ENCODE data around the gene TP53BP2. TPM values are rescaled to one million over a fixed set of nuclear protein-coding genes. Genes with fewer than 3 reads are reported as not detected.

The TP53BP2 gene
- total and polyA plus RNA-seq, 5 donors from 2014 or later, result 7.4 to 93.5 (median 8.2) TPM

DNA sequence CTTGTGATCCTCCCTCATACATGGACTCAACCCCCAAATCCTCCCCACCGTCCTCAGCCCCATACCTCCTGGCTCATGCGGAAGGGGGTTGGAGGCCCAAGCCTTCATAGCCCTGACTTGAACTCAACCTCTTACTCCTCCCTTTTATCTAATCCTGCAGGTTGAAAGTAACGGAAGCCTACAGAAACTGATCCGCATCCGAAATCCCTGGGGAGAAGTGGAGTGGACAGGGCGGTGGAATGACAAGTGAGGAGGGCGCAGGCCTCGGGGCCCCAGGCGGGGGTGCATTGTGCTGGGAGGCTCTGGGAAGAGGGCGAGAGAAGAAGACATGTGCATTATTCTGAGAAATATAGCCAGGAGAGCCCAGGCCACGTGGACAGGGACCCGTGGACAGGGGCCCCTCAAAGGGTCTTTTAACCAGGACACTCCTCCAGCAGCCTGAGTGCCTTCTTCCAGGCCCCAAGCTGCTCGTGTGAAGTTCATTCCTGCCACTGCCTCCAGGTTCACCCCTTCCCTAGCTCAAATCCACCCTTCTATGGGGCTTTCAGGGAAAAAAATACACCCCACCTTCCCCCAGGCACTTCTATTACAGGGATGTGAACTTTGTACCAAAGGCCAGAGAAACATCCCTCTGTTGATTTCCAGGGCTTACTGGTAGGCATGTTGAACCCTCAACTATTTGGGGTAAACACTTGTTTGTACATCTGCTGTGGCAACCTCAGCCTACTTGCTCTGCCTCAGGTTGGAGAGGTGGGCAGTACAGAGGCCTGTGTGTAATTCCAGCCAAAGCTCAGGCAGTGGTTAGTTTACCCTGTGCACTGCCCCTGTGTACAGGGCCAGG is 94.8 kb downstream of the TP53BP2 start:
- Mint-ChIP-seq H3K9me3 (no peaks in the 10 kb centered on the region), H3K27ac (peak overlapping the region in 1 of 3 donors; percentile 51), H3K36me3 (peaks cover 35% of the 10 kb centered on the region), H3K4me1 (peaks cover 9 to 20% (median 16%) of the 10 kb centered on the region in 4 donors), H3K27me3 (no peaks in the 10 kb centered on the region), H3K4me3 (peak overlapping the region in 1 of 4 donors; percentile 51)
- Histone ChIP-seq H3K27ac (ENCODE audit: insufficient read depth, low read length, poor library complexity, severe bottlenecking) (no peak overlapping the region), H3K9me3 (ENCODE audit: control insufficient read depth in 2 of 2, low read length in 2 of 2) (no peaks in the 10 kb centered on the region), H3K4me1 (ENCODE audit: control insufficient read depth, insufficient read depth, low read length, poor library complexity, severe bottlenecking) (peaks cover 15% of the 10 kb centered on the region), H3K36me3 (ENCODE audit: control insufficient read depth, insufficient read depth, low read length) (peaks cover 80% of the 10 kb centered on the region), H3K27me3 (ENCODE audit: control insufficient read depth, insufficient read depth, low read length) (no peaks in the 10 kb centered on the region), H3K4me3 (ENCODE audit: low read depth, low read length) (no peak overlapping the region)
- ATAC-seq (ENCODE audit: low read depth in 2 of 2) (no peak), DNase-seq (no peak)

DNA sequence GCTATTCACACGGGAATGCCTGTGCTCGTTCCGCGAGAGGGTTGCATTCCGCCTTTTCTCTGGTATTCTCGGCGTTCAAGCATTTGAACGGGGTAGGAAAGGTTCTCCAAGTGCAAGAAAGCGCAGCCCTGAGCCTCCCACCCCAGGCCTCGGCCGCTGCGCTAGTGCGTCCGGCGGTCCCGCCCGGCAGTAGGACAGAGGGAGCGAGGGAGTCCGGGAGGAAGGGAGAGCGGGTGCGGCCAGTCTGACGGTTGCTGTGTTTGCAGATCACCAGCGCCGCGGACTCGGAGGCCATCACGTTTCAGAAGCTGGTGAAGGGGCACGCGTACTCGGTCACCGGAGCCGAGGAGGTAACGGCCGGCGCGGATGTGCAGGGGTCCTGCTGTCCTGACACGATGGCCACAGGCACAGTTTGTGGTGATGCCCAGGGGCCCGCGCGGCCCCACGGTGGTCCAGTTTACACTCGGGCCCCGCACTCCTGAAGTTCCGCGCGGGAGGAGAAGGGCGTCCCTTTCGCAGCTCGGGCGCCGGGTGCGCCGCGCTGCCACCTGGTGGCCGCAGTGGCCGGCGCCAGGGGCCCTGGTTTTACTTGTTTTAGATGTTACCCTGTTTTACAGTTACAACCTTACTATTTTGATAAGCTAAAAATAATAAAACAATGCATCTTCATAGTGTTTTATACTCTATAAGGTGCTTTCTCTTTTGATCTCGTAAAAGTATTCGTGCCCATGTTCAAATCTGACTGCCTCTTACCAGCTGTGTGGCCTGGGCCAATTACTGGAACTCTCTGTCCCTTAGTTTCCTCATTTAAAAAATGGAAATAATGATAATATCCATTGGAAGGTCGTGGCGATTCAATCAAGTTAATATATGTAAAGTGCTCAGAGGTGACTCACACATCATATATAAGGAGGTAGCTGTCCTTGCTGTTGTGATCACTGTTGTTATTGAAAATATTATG is 96.7 kb downstream of the TP53BP2 start:
- H3K4me3 Mint-ChIP-seq, result peak overlapping the region; percentile 22 to 82 (median 80)
- no peaks in the 10 kb centered on the region for H3K27me3 Mint-ChIP-seq
- DNase-seq (peak; percentile 46 to 74 (median 71)), ATAC-seq (ENCODE audit: low read depth in 2 of 2) (peak; percentile 74 to 78)
- Histone ChIP-seq H3K4me3 (ENCODE audit: low read depth, low read length) (no peak overlapping the region), H3K4me1 (ENCODE audit: control insufficient read depth, insufficient read depth, low read length, poor library complexity, severe bottlenecking) (peaks cover 15% of the 10 kb centered on the region), H3K9me3 (ENCODE audit: control insufficient read depth in 2 of 2, low read length in 2 of 2) (no peaks in the 10 kb centered on the region), H3K27me3 (ENCODE audit: control insufficient read depth, insufficient read depth, low read length) (no peaks in the 10 kb centered on the region), H3K36me3 (ENCODE audit: control insufficient read depth, insufficient read depth, low read length) (peaks cover 74% of the 10 kb centered on the region), H3K27ac (ENCODE audit: insufficient read depth, low read length, poor library complexity, severe bottlenecking) (no peak overlapping the region)
- H3K27ac Mint-ChIP-seq, result peak overlapping the region in 2 of 3 donors; percentile 51 to 53
- no peaks in the 10 kb centered on the region for H3K9me3 Mint-ChIP-seq
- H3K4me1 Mint-ChIP-seq, result peaks cover 9 to 20% (median 16%) of the 10 kb centered on the region in 4 donors
- H3K36me3 Mint-ChIP-seq, result peaks cover 39% of the 10 kb centered on the region

DNA sequence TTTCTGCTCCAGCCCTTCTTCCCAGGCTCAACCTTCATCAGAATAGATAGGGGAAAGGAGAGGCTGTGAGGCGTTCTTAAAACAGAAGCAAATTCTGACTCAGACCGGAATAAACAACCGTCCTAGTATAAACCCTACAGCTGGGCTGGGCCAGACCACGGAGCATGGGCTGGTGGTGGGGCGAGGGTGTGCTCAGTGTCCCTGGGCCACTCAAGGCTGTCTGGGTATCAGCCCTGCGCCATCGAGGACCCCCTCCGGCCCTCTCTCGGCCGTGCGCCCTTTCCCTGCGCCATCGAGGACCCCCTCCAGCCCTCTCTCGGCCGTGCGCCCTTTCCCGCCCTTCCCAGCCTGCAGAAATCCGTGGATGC is 97.4 kb downstream of the TP53BP2 start:
- H3K4me1 ChIP-seq (ENCODE audit: control insufficient read depth, insufficient read depth, low read length, poor library complexity, severe bottlenecking), result peaks cover 15% of the 10 kb centered on the region
- Mint-ChIP-seq H3K36me3 (peaks cover 44% of the 10 kb centered on the region), H3K27ac (peak overlapping the region in 2 of 3 donors; percentile 24 to 32), H3K4me1 (peaks cover 13 to 23% (median 16%) of the 10 kb centered on the region in 4 donors), H3K9me3 (no peaks in the 10 kb centered on the region), H3K4me3 (peak overlapping the region in 3 of 4 donors; percentile 22 to 80 (median 80)), H3K27me3 (no peaks in the 10 kb centered on the region)
- no peaks in the 10 kb centered on the region for H3K9me3 ChIP-seq (ENCODE audit: control insufficient read depth in 2 of 2, low read length in 2 of 2)
- no peaks in the 10 kb centered on the region for H3K27me3 ChIP-seq (ENCODE audit: control insufficient read depth, insufficient read depth, low read length)
- DNase-seq, result no peak
- no peak overlapping the region for H3K4me3 ChIP-seq (ENCODE audit: low read depth, low read length)
- ATAC-seq (ENCODE audit: low read depth in 2 of 2), result peak in 1 of 2 donors; percentile 26
- peaks cover 68% of the 10 kb centered on the region for H3K36me3 ChIP-seq (ENCODE audit: control insufficient read depth, insufficient read depth, low read length)
- no peak overlapping the region for H3K27ac ChIP-seq (ENCODE audit: insufficient read depth, low read length, poor library complexity, severe bottlenecking)

DNA sequence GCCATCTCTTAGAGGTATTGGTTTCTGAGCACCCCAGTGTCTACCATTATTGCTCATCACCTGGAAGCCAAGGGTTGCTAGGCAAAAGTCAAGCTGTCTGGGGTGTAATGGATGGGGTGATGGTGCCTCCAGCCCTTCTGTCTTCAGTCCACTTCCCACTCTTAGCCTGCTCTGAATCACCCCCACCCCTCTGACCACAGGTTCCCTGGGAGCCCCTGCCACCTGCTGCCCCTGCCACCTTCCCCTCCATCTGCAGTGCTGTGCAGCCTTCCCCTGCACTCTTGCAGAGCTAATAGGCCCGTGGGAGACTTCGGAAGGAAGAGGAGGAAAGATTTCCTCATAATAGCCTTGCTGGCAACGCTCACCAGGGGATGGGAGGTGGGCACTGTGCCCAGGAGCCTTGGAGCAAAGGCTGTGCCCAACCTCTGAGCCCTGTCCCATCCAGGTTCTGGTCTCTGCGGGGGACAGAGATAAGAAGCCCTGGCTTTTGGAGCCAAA is 97.9 kb downstream of the TP53BP2 start:
- Histone ChIP-seq H3K27me3 (ENCODE audit: control insufficient read depth, insufficient read depth, low read length) (no peaks in the 10 kb centered on the region), H3K27ac (ENCODE audit: insufficient read depth, low read length, poor library complexity, severe bottlenecking) (peak overlapping the region; percentile 5), H3K4me3 (ENCODE audit: low read depth, low read length) (no peak overlapping the region), H3K36me3 (ENCODE audit: control insufficient read depth, insufficient read depth, low read length) (peaks cover 67% of the 10 kb centered on the region), H3K9me3 (ENCODE audit: control insufficient read depth in 2 of 2, low read length in 2 of 2) (no peaks in the 10 kb centered on the region), H3K4me1 (ENCODE audit: control insufficient read depth, insufficient read depth, low read length, poor library complexity, severe bottlenecking) (peaks cover 15% of the 10 kb centered on the region)
- H3K4me3 Mint-ChIP-seq, result peak overlapping the region in 3 of 4 donors; percentile 15 to 80 (median 70)
- H3K27me3 Mint-ChIP-seq, result no peaks in the 10 kb centered on the region
- peak overlapping the region; percentile 24 to 86 (median 49) for H3K27ac Mint-ChIP-seq
- no peak for ATAC-seq (ENCODE audit: low read depth in 2 of 2)
- H3K36me3 Mint-ChIP-seq, result peaks cover 43% of the 10 kb centered on the region
- DNase-seq, result peak in 1 of 3 donors; percentile 24
- H3K4me1 Mint-ChIP-seq, result peaks cover 13 to 23% (median 16%) of the 10 kb centered on the region in 4 donors
- no peaks in the 10 kb centered on the region for H3K9me3 Mint-ChIP-seq

DNA sequence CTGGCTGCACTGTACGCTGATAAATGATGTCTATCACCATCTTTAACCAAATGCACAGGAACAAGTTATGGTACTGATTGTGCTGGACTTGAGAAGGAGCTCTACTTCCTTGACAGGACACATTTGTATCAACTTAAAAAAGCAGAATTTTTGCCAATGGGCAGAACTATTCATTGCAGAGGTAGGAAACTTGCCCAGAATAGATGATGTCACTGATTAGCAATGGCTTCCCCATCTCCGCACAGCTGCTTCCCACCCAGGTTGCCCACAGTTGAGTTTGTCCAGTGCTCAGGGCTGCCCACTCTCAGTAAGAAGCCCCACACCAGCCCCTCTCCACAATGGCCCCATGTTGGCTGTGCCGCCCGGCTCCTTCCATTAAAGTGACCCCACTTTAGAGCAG is 100.0 kb downstream of the TP53BP2 start:
- Histone ChIP-seq H3K4me3 (ENCODE audit: low read depth, low read length) (no peak overlapping the region), H3K36me3 (ENCODE audit: control insufficient read depth, insufficient read depth, low read length) (peaks cover 50% of the 10 kb centered on the region), H3K9me3 (ENCODE audit: control insufficient read depth in 2 of 2, low read length in 2 of 2) (no peaks in the 10 kb centered on the region), H3K27ac (ENCODE audit: insufficient read depth, low read length, poor library complexity, severe bottlenecking) (no peak overlapping the region), H3K4me1 (ENCODE audit: control insufficient read depth, insufficient read depth, low read length, poor library complexity, severe bottlenecking) (peaks cover 15% of the 10 kb centered on the region), H3K27me3 (ENCODE audit: control insufficient read depth, insufficient read depth, low read length) (no peaks in the 10 kb centered on the region)
- no peak for ATAC-seq (ENCODE audit: low read depth in 2 of 2)
- H3K4me3 Mint-ChIP-seq, result no peak overlapping the region
- no peak overlapping the region for H3K27ac Mint-ChIP-seq
- H3K9me3 Mint-ChIP-seq, result no peaks in the 10 kb centered on the region
- H3K27me3 Mint-ChIP-seq, result no peaks in the 10 kb centered on the region
- no peak for DNase-seq
- peaks cover 9 to 29% (median 16%) of the 10 kb centered on the region in 4 donors for H3K4me1 Mint-ChIP-seq
- peaks cover 30% of the 10 kb centered on the region for H3K36me3 Mint-ChIP-seq

DNA sequence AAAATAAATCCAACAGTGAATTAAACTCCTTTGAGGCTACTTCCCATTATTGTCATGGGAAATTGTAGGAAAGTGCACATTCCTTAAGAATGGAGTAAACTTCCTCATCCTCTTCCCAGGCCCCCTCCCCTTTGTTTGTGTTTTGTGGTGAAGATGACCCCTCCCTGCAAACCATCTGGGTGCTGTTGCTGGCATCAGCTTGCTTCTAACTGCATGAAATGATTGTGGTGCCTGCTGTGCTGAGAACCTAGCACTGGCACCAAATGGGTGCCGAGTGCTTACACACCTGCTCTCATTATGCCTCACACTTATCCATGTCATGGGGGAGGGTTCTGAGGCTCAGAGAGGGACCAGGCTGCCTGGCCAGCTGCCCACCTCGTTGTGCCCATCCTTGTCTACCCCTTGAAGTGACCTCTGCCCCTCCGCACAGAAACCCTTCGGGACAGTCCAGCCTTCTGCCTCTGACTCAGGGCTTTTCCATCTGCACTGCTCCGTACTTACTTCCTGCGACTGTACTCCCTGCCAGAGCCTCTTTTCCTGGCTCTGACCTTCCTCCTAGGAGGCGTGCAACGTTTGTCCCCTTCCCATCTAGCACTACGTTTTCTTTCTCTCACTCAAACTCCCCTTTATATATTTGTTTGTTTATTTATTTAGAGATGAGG is 102.8 kb downstream of the TP53BP2 start:
- Mint-ChIP-seq H3K27ac (peak overlapping the region in 2 of 3 donors; percentile 75 to 77), H3K4me1 (peaks cover 0 to 27% (median 19%) of the 10 kb centered on the region in 4 donors), H3K4me3 (peak overlapping the region in 1 of 4 donors; percentile 46), H3K27me3 (no peaks in the 10 kb centered on the region), H3K36me3 (peaks cover 26% of the 10 kb centered on the region), H3K9me3 (no peaks in the 10 kb centered on the region)
- Histone ChIP-seq H3K36me3 (ENCODE audit: control insufficient read depth, insufficient read depth, low read length) (peaks cover 55% of the 10 kb centered on the region), H3K27ac (ENCODE audit: insufficient read depth, low read length, poor library complexity, severe bottlenecking) (no peak overlapping the region), H3K4me1 (ENCODE audit: control insufficient read depth, insufficient read depth, low read length, poor library complexity, severe bottlenecking) (peaks cover 4% of the 10 kb centered on the region), H3K27me3 (ENCODE audit: control insufficient read depth, insufficient read depth, low read length) (no peaks in the 10 kb centered on the region), H3K9me3 (ENCODE audit: control insufficient read depth in 2 of 2, low read length in 2 of 2) (no peaks in the 10 kb centered on the region), H3K4me3 (ENCODE audit: low read depth, low read length) (no peak overlapping the region)
- DNase-seq (no peak), ATAC-seq (ENCODE audit: low read depth in 2 of 2) (no peak)

DNA sequence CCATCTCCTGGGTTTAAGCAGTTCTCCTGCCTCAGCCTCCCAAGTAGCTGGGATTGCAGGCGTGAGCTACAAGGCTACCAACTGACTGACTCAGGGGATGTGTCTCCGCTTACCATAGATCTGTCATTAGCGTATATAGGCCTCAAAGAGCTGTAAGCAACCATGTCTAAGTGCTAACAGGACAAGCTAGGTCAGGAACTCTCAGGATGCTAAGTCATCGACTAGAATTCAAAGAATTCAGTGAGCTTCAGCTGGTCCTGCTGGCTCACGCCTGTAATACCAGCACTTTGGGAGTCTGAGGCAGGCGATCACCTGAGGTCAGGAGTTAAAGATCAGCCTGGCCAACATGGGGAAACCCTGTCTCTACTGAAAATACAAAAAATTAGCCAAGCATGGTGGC is 103.9 kb downstream of the TP53BP2 start:
- peaks cover 19% of the 10 kb centered on the region for H3K36me3 Mint-ChIP-seq
- DNase-seq, result no peak
- H3K9me3 ChIP-seq (ENCODE audit: control insufficient read depth in 2 of 2, low read length in 2 of 2), result no peaks in the 10 kb centered on the region
- peak overlapping the region in 1 of 3 donors; percentile 64 for H3K27ac Mint-ChIP-seq
- H3K4me3 ChIP-seq (ENCODE audit: low read depth, low read length), result no peak overlapping the region
- no peak overlapping the region for H3K4me3 Mint-ChIP-seq
- no peaks in the 10 kb centered on the region for H3K9me3 Mint-ChIP-seq
- no peaks in the 10 kb centered on the region for H3K27me3 Mint-ChIP-seq
- no peaks in the 10 kb centered on the region for H3K27me3 ChIP-seq (ENCODE audit: control insufficient read depth, insufficient read depth, low read length)
- no peak for ATAC-seq (ENCODE audit: low read depth in 2 of 2)
- no peak overlapping the region for H3K27ac ChIP-seq (ENCODE audit: insufficient read depth, low read length, poor library complexity, severe bottlenecking)
- peaks cover 0 to 27% (median 14%) of the 10 kb centered on the region in 4 donors for H3K4me1 Mint-ChIP-seq
- H3K36me3 ChIP-seq (ENCODE audit: control insufficient read depth, insufficient read depth, low read length), result peaks cover 45% of the 10 kb centered on the region
- H3K4me1 ChIP-seq (ENCODE audit: control insufficient read depth, insufficient read depth, low read length, poor library complexity, severe bottlenecking), result no peaks in the 10 kb centered on the region
